ENCODE results near the gene PRDM8. TPM values are rescaled to one million over a fixed set of nuclear protein-coding genes. Genes with fewer than 3 reads are reported as not detected.
A peak's percentile ranks its signal among the peaks of the same experiment; 100 is the strongest.

PRDM8 gene
- total RNA-seq, 1 donor from 2014 or later = 0.50 TPM

GRCh38 chr4:80199947-80200346, 2.6 kb downstream of the PRDM8 start:
- DNase-seq (ENCODE audit: low read depth) = no peak

- no peak for DNase-seq (ENCODE audit: low read depth)
Measured at GRCh38 chr4:80201252-80202151, 4.2 kb downstream of the PRDM8 start.

DNA sequence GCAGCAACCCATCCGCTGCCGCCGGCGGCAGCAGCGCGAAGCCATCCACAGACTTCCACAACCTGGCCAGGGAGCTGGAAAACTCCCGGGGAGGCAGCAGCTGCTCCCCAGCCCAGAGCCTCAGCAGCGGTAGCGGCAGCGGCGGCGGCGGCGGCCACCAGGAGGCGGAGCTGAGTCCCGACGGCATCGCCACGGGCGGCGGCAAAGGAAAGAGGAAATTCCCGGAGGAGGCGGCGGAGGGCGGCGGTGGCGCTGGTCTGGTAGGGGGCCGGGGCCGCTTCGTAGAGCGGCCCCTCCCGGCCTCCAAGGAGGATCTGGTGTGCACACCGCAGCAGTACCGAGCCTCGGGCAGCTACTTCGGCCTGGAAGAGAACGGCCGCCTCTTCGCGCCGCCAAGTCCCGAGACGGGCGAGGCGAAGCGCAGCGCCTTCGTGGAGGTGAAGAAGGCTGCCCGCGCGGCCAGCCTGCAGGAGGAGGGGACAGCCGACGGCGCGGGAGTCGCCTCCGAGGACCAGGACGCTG, 4.9 kb downstream of the PRDM8 start:
- no peak for DNase-seq (ENCODE audit: low read depth)

DNA sequence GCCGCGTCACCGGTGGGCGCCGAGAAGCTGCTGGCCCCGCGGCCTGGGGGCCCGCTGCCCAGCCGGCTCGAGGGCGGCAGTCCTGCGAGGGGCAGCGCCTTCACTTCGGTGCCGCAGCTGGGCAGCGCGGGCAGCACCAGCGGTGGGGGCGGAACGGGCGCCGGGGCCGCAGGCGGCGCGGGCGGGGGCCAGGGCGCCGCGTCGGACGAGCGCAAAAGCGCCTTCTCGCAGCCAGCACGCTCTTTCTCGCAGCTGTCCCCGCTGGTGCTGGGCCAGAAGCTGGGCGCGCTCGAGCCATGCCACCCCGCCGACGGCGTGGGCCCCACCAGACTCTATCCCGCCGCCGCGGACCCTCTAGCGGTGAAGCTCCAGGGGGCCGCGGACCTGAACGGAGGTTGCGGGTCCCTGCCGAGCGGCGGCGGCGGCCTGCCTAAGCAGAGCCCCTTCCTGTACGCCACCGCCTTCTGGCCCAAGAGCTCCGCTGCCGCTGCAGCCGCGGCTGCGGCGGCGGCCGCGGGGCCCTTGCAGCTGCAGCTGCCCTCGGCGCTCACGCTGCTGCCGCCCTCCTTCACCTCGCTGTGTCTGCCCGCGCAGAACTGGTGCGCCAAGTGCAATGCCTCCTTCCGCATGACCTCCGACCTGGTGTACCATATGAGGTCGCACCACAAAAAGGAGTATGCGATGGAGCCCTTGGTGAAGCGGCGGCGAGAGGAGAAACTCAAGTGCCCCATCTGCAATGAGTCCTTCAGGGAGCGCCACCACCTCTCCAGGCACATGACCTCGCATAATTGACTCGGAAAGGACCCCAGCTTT, 5.6 kb downstream of the PRDM8 start:
- no peak for DNase-seq (ENCODE audit: low read depth)

DNA sequence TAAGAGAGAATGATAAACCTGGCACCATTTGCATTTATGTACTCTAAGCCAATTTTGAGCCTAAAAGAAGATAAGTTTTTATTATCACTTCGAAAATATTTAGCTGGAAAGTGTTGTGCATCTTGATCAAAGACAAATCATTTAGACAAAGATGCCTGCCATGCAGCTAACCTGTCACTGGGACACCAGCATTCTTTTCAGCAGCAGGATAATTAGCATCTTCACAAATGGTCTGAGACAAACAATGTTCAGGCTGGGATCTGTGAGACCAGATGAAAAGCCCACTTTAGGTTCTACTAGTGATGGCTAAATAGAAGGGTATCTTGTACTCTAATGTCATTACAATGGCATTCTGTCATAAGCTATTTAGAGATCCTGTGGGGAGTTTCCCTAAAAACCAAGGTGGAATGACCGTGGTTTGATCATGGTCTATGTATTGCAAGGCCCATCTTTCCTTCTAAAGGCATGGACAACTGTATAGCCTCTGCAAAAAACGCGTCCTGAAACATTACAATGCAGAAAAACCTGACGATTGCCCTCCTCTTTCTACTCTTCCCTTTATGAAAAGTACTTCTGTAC, 7.2 kb downstream of the PRDM8 start:
- DNase-seq (ENCODE audit: low read depth) = no peak

DNA sequence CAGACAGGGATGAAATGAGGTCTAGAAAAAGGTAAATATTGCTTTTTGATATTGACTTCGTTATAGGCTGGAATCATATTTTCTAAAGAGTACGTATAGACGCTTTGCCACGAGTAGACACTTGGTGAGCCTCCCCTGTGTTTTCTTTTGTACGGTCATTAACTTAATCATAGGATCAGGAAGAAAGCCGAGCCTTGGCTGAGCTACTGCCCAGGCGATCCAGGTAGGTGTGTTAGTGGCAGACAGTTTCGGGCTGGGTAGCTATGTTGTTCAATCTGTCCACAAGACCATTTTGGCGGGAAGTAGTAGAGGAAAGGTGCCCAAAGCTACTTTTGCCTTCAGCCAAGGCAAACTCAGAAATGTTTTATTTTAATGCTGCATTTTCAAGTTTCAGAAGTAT, 8.8 kb downstream of the PRDM8 start:
- DNase-seq (ENCODE audit: low read depth) = no peak

DNA sequence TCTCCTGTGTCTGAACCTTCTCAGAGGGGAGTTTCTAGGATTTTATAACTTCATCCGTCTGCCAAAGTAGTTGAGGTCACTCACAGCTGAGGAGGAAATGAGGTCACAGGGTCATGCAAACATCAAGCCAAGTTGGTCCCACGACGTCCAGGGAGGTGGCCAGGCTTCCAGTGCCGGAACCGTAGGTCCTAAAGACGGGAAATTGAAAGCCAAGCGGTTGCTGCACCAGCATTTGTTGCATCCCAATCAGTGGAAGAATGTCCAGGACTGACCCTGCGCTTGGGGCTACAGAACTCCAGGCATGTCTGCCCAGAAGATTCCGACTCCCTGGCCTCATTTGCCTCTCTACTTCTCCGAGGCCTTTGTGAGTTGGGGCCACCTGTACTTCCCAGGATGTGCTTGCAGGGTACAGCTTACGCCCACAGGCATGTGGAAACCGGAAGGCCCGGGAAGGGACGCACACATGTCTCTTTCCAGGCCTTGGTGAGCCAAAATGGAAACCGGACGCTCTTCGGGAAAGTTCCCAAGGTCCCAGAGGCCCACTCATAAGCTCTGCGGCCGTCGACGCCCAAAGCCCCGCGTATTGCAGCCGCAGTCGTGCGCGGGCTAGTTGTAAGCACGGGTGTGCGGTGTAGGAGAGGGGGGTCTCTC, 9.3 kb downstream of the PRDM8 start:
- DNase-seq (ENCODE audit: low read depth) = no peak

DNA sequence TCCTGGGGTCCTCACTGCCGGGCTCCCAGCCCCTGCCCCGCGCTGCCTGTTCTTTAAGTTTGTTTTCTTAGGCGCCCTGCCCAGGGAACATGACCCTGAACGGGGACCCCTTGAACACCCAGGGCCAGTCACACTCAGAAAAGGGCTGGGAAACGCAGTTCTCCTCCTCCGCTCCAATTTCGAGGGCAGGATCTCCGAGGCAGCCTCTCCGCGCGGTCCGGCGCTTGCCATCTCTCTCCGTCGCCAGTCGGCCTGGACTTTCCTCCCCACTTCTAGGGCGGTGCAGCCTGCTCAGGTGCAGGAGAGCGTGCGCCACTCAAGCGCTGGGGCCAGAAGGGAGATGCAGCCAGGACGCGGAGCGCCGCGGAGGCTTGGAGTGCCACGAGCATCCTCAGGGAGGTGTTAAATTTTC, 9.9 kb downstream of the PRDM8 start:
- no peak for DNase-seq (ENCODE audit: low read depth)

DNA sequence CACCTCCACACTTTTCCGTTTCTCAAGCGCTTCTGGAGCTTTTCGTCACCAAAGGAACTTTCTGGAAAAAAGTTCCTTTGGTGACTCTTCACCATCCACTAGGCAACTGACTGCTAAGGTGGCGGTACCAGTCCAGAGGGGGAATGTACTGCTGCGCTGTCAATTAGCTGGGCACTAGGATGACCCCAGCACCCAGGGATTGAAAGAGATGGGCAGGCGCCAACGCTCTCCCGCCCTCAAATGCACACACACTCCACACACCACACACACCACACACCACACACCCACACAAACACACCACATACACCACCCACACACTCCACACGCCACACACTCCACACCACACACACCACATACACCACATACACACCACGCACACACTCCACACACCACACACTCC, 10.4 kb downstream of the PRDM8 start:
- no peak for DNase-seq (ENCODE audit: low read depth)

DNA sequence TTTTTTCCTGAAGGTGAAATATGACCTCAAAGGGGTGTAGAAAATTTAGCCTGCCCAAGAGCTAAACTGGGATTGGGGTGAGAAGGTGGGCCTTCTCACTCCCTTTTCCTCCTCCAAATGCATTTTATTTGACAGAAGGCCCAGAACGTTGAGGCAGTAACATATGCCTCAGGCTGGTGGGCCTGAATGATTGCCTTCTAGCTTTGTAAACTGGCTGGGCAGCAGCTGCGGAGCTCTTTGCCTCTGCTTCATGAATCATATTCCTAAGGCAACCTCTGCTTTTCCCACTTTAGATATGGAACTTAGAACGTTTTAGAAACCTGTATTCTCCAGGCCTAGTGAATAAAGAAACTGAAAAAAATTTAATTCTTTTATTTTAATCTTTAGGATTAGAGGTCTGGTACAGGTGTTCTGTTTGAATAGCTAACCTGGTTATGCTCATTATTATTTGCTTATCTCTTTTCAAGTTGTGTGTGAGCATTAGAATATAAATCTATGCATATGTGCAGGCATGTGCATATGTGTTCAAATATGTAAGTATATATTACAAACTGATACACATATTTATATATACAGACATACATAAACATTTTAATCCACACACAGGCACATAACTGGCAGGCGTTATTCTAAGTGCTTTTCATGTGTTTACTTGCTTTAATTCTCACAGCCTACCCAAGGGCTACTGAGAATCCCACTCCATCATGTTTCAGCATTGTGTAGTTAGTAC, 11.5 kb downstream of the PRDM8 start:
- no peak for DNase-seq (ENCODE audit: low read depth)

DNA sequence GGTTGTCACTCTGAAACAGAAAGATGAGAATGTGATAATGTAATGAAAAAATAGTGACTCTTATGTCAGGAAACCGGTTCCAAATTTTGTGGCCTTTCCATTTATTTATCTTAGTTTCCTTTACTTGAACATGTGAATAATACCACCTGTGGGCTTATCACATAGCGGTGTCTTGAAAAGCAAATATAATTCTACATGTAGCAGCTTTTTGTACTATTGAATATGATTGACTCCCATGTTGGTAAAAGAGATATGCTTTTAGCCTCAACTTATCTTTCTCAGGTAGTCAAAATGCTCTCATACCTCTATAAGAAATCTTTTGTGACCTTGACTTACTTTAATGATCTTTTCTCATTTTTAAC, 12.0 kb downstream of the PRDM8 start:
- DNase-seq (ENCODE audit: low read depth) = no peak

- no peak for DNase-seq (ENCODE audit: low read depth)
Measured at GRCh38 chr4:80210549-80210948, 13.2 kb downstream of the PRDM8 start.

DNA sequence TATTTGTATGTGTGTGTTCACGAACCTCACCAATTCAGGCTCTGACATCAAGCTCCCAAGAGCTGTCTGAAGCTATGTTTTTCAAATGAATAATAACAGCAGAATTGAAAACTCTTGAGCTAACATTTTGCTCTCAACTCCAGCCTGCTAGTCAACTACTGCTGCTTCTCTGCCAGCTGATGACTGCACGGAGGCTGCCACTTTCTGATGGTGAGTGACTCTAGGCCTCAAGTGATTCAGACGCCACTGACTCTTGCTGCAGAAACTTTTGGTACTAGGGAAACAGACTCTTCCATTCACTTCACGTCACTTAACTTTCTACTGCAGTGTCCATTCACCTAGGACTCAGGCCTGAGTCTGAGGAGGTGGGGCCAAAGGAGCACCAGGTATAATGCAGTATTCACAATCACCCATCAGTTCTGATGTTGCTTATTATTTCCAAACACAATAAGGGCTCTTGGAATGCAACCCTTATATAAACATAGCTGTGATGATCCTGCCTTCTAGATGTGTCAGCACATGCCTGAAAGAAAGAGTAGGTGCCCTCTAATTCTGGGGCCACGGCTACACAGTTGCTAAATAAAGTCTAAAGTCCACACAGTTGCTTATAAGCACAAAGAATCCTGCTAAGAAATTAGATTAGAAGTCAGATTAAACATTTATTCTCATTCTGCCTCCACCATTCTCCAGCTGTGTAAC, 16.0 kb downstream of the PRDM8 start:
- DNase-seq (ENCODE audit: low read depth) = peak; percentile 32

GRCh38 chr4:80215449-80216052, 18.2 kb downstream of the PRDM8 start:
- peak; percentile 70 for DNase-seq (ENCODE audit: low read depth)

GRCh38 chr4:80216100-80216761, 18.9 kb downstream of the PRDM8 start:
- DNase-seq (ENCODE audit: low read depth) = no peak

GRCh38 chr4:80219301-80220025, 22.2 kb downstream of the PRDM8 start:
- DNase-seq (ENCODE audit: low read depth) = peak; percentile 26

DNA sequence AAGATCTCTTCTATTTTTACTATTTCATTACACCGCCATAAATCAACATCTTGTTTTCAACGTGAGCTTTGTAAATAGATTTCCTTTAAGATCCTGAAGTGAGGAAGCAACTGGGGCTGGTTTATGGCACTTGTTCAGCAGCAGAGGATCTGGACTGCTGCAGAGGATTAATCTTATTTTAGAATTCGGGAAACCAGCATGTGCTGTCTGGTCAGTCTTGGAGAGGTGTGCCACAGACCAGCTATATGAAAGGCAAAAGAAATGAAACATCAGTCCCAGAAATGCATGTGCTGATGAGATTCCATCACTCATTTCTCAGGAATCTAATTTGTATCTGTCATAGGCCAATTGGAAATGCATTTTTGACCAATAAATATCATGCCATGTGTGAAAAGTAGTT, 23.4 kb downstream of the PRDM8 start:
- no peak for DNase-seq (ENCODE audit: low read depth)

DNA sequence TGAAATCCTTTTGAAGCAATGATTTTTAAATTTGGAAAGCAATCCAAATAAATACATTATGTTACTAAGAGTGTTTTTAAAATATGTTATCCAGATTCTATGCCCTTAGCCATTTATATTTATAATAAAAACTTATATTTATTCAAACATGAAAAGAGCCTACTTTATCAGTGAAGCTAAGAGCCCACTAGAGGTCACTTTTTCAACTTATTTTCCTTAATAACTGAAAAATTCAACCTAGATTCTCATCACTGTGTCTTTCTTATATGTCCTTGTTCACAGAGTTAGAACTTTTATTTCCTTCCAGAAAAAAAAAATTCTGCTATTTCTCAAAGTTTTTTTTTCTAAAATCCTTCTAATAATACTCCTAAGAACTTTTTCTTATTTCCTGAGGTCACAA, 23.9 kb downstream of the PRDM8 start:
- peak; percentile 42 for DNase-seq (ENCODE audit: low read depth)

DNA sequence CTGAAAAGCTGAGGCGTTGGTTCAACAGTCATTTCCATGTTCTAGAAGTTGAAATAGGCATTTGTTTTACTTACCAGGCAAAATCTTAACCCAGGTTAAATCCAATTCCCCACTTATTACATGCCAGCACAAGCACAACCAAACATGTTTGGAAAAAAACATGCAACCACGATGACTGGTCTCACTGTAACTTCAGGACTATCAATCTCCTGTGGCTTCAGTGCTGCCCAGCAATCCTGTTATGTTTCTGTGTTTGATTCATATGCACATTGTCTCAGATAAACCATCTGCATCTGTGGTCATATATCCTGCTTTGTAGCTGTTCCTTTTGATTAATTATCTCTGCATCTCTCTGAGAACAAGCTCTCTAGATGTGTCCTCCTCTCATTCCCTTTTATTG, 28.3 kb downstream of the PRDM8 start:
- DNase-seq (ENCODE audit: low read depth) = no peak
